ENCODE measurements around the gene TEAD4. TPM values are rescaled to one million over a fixed set of nuclear protein-coding genes. Genes with fewer than 3 reads are reported as not detected.

Gene TEAD4
- total RNA-seq, 4 donors from 2014 or later, result 28.5 to 50.9 (median 37.0) TPM

- Histone ChIP-seq H3K27ac (no peak overlapping the region), H3K9me3 (no peaks in the 10 kb centered on the region), H3K4me1 (peaks cover 9 to 25% of the 10 kb centered on the region in 2 donors), H3K4me3 (replicated peaks in 1 of 3) (no peak overlapping the region), H3K27me3 (no peaks in the 10 kb centered on the region), H3K36me3 (no peaks in the 10 kb centered on the region)
- TF ChIP-seq CTCF (IDR thresholded peaks at IDR 0.05) (no peak), POLR2A (IDR thresholded peaks at IDR 0.05) (no peak)
- no peak for DNase-seq
- 83% methylated on average over 7 of the region's 7 CpGs for WGBS, 2 donors
- intact Hi-C loops (cut with DNase I), result no loop called here
Measured at GRCh38 chr12:2980630-2981029, 21.4 kb downstream of the TEAD4 start.

- no peak for DNase-seq
- WGBS, 2 donors, result 91 to 96% methylated on average over 8 to 11 of the region's 13 CpGs
- no peak overlapping the region for H3K4me3 ChIP-seq (replicated peaks in 1 of 3)
Measured at GRCh38 chr12:2982361-2982760, 23.2 kb downstream of the TEAD4 start.

GRCh38 chr12:2984249-2984648 is 25.1 kb downstream of the TEAD4 start:
- intact Hi-C loops (cut with DNase I), result no loop called here
- no peaks in the 10 kb centered on the region for H3K9me3 ChIP-seq
- H3K36me3 ChIP-seq, result no peaks in the 10 kb centered on the region
- no peaks in the 10 kb centered on the region for H3K4me1 ChIP-seq
- no peak overlapping the region for H3K4me3 ChIP-seq (replicated peaks in 1 of 3)
- H3K27me3 ChIP-seq, result no peaks in the 10 kb centered on the region
- WGBS, 2 donors, result 85 to 87% methylated on average over 5 of the region's 5 CpGs
- H3K27ac ChIP-seq, result no peak overlapping the region
- no peak for DNase-seq
- TF ChIP-seq POLR2A (IDR thresholded peaks at IDR 0.05) (no peak), CTCF (IDR thresholded peaks at IDR 0.05) (no peak)

More at GRCh38 chr12:2982361-2982760, 23.2 kb downstream of the TEAD4 start:
- H3K4me1 ChIP-seq, result peaks cover 9 to 14% of the 10 kb centered on the region in 2 donors
- H3K27ac ChIP-seq, result no peak overlapping the region
- intact Hi-C loops (cut with DNase I), result no loop called here
- TF ChIP-seq CTCF (IDR thresholded peaks at IDR 0.05), result no peak
- no peak for TF ChIP-seq POLR2A (IDR thresholded peaks at IDR 0.05)
- H3K9me3 ChIP-seq, result no peaks in the 10 kb centered on the region
- H3K36me3 ChIP-seq, result no peaks in the 10 kb centered on the region
- H3K27me3 ChIP-seq, result no peaks in the 10 kb centered on the region

- 93 to 100% methylated on average over 1 of the region's 1 CpG for WGBS, 2 donors
Measured at GRCh38 chr12:2984698-2985097, 25.5 kb downstream of the TEAD4 start.

GRCh38 chr12:2986876-2987275 is 27.7 kb downstream of the TEAD4 start:
- no peak overlapping the region for H3K4me3 ChIP-seq (replicated peaks in 1 of 3)
- H3K9me3 ChIP-seq, result no peaks in the 10 kb centered on the region
- H3K27ac ChIP-seq, result no peak overlapping the region
- no peak for TF ChIP-seq POLR2A (IDR thresholded peaks at IDR 0.05)
- no peak for TF ChIP-seq CTCF (IDR thresholded peaks at IDR 0.05)
- intact Hi-C loops (cut with DNase I), result no loop called here
- peaks cover 12 to 14% of the 10 kb centered on the region in 2 donors for H3K4me1 ChIP-seq
- WGBS, 2 donors, result 73 to 81% methylated on average over 3 of the region's 3 CpGs
- H3K27me3 ChIP-seq, result no peaks in the 10 kb centered on the region
- DNase-seq, result no peak
- no peaks in the 10 kb centered on the region for H3K36me3 ChIP-seq

More at GRCh38 chr12:2984698-2985097, 25.5 kb downstream of the TEAD4 start:
- no peak for DNase-seq
- no peak overlapping the region for H3K27ac ChIP-seq
- no peaks in the 10 kb centered on the region for H3K9me3 ChIP-seq
- no peak for TF ChIP-seq CTCF (IDR thresholded peaks at IDR 0.05)
- TF ChIP-seq POLR2A (IDR thresholded peaks at IDR 0.05), result no peak
- no peaks in the 10 kb centered on the region for H3K36me3 ChIP-seq
- H3K4me3 ChIP-seq (replicated peaks in 1 of 3), result no peak overlapping the region
- intact Hi-C loops (cut with DNase I), result no loop called here
- H3K27me3 ChIP-seq, result no peaks in the 10 kb centered on the region
- H3K4me1 ChIP-seq, result no peaks in the 10 kb centered on the region

All from thyroid gland (tissue), 4 donors.